Effector CD8-positive, alpha-beta T cell (primary cell): ENCODE data around the gene ENOX2.
"Not testable (repeated sequence)": the region's sequence is repeated elsewhere in the genome, so short reads cannot be mapped to it uniquely, and the experiment has no call there.

Experiments used
- DNase-seq: peaks from one replicate; lab custom pipeline; 2025; lab: John Stamatoyannopoulos, UW

The ENOX2 gene

DNA sequence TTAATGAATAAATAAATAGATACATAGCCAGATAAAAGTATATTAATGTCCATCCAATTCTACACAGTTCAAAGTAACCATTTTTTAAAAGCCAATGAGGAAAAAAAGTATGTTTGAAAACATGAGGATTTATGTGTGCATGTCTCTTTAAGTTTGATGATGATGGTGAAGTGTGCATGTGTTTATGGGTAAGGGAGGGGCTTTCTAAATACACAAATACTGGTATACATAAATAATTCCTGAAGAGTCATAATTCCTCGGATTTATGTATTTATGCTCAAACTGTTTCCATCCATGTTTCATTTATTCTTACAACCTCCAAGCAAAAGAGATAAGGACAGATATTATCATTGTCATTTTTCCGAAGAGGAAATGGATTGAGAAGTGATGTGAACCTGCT lies 75.4 kb downstream of the ENOX2 start:
- no peak for DNase-seq

DNA sequence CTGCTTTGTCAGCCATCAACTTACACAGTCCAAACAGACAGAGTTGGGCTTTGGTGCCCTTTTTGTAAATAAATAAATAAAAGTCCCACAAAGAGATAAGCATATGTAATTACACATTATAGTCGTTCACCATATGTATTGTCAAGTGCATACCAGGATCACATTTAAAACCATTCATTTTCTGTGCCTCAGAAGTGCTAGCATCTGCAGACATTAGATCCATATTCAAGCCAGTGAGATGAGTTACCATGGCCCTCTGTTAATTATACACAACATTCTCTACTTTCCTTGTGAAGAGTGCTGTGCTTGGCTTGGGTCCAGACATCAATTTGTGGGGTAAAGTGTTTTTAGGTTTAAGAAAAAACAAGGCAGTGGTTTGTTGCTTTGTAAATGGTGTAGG lies 76.8 kb downstream of the ENOX2 start:
- DNase-seq, result no peak

DNA sequence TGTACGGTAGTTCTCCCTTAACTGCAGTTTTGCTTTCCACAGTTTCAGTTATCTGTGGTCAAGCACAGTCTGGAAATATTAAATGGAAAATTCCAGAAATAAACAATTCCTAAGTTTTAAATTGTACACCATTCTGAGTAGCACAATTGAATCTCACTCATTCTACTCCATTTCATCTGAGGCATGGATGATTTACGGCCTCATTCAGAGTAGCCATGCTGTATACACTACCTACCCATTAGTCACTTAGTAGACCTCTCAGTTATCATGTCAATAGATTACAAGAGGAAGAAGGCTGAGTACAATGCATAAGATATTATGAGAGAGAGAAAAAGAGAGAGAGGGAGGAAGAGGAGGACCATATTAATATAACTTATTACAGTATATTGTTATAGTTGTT lies 77.5 kb downstream of the ENOX2 start:
- DNase-seq, result no peak

DNA sequence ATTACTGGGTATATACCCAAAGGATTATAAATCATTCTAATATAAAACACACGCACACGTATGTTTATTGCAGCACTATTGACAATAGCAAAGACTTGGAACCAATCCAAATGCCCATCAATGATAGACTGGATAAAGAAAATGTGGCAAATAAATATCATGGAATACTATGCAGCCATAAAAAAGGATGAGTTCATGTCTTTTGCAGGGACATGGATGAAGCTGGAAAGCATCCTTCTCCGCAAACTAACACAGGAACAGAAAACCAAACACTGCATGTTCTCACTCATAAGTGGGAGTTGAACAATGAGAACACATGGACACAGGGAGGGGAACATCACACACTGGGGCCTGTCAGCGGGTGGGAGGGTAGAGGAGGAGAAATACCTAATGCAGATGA lies 83.6 kb downstream of the ENOX2 start:
- DNase-seq, result not testable (repeated sequence)

DNA sequence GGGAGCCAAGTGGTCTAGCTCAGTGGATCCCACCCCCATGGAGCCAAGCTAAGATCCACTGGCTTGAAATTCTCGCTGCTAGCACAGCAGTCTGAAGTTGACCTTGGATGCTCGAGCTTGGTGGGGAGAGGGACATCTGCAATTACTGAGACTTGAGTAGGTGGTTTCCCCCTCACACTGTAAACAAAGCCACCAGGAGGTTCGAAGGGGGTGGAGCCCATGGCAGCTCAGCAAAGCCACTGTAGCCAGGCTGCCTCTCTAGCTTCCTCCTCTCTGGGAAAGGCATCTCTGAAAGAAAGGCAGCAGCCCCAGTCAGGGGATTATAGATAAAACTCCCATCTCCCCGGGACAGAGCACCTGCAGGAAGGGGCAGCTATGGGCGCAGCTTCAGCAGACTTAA lies 89.1 kb downstream of the ENOX2 start:
- not testable (repeated sequence) for DNase-seq

DNA sequence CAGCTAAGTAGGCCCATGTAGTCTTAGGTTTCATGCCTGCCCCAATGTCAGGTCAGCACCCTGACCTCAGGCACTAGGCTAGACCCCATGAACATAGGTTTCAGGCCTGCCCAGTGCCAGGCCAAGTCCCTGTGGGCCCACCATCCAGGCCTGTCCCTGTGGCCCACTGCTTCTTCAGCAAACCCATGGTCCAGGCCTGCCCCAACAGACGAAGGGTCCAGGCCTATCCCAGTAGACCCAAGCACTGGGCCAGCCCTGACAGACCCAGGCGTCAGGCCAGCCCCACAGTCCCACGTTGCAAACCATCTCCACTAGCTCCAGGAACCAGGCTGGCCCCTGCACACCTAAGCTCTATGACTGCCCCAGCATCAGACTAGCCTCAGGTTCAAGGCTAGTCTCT lies 92.4 kb downstream of the ENOX2 start:
- no peak for DNase-seq

DNA sequence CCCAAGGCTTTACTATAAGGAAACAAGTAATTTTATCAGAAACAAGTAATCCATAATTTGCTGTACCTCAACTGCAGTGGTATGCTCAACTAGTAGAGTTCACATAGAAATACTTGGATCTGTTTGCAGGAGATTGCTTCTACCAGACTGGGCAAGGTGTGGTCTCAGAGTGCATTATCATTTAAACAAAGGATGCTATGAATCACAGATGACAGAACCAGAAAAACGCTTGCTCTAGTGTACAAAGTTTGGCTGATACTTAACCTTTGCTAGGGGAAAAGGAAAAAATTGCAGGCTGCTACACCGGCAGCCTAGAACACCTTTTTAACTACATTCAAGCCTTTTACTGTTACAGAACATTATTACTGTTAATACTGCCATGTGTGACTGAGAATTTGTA lies 97.1 kb downstream of the ENOX2 start:
- DNase-seq, result no peak

DNA sequence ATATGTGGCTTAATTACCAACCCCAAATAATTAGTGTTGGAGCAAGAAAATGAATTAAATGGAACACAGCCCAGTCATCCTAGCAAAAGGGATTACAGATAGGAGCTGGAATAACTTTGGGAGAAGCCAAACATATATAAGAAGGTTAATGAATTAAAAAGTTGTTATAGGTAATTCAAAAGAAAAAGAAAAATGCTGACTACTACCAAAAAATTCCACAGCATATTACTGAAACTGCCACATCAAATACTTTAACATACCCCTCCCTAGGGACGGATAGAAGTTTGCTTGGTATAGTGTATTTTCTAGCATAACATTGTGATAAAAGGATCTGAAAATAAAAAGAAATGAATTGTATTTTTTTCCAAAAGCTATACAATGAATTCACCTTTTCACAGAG lies 99.5 kb downstream of the ENOX2 start:
- DNase-seq, result no peak

DNA sequence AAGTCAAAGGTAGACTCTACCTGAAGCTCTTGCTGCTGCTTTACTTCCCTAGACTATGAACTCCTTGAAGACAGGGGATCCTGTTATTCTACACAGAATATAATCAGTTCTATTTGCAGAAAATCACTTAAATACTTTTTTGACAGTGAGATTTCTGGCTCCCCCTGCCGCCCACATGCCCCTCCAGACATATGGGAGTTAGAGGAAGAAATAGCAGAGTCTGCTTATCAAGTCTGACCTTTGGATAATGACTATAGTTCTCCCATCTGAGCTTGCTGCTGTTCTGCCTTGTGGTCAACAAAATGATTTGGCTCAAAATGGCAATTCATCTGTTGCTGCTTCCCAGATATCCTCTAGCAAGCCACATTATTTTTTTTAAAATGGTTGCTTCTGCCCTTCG lies 101.1 kb downstream of the ENOX2 start:
- no peak for DNase-seq

DNA sequence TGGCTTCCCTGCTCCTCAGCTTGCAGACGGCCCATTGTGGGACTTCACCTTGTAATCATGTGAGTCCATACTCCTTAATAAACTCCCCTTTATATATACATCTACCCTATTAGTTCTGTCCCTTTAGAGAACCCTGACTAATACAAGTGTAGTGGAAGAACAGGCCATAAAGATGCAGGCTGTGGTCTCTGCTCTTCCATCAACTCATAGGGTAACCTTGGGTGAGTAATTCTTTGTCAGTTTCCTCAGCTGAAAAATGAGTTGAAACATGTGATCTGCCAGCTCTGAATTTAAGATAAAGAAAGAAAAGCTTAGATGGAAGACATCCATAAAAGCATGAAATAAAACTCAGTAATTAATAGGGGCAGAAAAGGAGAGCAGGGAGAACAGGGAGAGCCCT lies 103.6 kb downstream of the ENOX2 start:
- DNase-seq, result no peak

DNA sequence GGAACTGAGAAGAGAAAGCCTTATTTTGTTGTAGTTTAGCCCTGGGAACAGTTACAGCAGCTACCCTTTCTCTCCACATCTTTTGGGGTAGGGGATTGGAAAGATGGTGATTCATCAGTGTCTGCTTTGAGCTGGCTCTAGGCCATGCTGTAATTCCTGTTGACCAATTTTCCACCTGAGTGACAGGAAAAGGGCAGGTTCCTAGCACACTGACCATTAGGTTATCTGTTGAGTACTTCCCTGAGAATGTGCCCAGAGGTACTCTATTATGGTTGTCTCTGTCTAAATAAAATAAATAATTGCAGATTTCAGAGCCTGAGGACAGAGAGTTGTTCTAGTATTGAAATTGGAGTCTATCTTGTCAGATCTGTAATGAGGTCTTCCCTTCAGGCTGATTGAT lies 109.0 kb downstream of the ENOX2 start:
- no peak for DNase-seq

DNA sequence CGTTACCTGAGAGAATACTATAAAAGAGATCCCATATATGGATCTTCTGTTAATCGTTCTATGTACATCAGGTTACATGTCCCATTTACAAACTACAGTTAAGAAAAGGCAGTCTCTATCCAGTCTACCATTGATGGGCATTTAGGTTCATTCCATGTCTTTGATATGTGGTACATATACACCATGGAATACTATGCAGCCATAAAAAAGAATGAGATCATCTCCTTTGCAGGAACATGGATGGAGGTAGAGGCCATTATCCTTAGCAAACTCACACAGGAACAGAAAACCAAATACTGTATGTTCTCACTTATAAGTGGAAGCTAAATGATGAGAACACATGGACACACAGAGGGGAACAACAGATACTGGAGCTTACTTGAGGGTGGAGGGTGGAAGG lies 111.1 kb downstream of the ENOX2 start:
- DNase-seq, result not testable (repeated sequence)

DNA sequence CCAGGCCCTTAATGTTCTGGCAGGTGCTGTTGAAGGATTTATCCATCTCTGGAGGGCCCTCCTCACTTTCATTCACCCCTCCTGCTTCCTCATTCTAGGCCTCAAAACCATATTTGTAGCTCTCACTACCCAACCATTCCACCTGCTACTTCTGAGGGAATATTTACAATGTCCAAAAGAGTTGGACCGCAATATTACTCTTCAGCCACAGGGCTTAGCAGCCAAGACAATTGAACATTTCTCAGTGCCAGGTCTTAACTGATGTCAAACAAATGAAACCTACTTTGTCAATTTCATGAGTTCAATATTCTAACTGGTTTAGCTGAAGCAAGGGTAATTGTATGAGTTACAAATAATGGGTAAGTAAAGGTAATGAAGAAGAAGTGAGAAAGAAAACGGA lies 113.2 kb downstream of the ENOX2 start:
- no peak for DNase-seq

DNA sequence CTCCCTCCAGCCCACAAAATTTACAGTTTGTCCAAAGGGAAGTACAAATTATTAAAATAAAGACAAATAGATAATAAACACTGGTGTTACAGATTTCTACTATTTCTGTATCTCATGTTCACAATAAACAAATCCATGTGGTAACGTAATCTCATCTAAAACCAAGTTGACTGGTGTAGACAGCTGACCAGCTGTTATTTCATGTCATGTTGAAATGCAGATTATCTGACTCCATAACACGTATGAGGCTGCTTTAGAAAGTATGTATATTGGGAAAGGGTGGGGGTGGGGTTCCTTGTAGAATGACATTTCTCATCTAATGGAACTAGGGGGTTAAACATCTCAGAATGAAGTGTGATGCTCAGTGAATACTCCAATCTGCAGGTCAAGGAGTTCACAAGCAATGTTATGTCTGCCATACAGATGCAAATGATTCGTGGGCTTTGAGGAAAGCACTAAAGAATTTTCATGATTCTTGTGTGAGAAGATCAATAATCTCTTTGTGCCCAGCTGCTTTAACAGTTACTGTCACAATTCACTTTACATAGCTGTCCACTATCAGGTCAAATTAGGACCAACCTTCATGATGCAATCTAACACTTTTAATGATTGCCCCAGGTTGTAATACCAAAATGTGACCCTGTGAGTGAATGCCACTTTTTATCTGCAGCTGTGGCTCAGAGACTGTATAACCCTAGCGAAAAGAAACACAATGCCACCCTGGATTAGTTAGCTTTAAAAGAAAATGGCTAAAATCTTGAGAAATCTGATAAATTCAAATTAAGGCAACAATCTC lies 114.0 kb downstream of the ENOX2 start:
- DNase-seq, result no peak

DNA sequence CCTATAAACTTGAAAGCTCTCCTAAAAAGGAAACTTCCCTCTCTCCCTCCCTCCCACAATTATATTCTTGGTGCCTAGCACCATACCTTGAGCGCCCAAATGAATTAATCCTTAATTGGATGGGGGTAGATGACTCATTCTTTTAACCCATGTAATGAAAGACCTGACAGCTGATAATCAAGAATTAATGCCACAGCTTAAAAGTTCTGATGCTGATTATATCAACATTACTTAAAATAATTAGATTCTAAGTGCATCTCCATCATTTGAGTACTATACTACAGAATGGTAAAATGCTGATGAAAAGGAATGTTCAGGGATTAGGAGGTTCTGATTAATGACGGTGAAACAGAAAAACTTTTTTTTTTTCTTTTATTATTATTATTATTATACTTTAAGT lies 117.0 kb downstream of the ENOX2 start:
- no peak for DNase-seq

DNA sequence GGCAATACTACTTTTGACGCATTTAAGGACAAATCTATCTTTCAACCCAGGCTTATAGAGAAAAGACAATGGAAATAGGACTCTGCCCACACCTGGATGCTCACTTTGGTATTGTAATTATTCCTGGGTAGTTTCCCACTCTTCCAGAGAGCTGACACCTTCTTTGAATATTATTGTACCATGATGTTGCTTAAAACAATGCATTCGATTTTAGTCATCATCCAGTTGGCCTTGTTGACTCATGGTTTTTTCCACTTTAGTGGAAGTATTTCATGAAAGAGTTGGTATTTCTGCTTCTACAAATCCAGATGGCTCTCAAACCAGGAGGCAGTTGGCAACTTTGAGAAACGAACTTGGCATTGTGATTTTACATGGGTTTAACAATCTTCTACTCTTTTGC lies 124.2 kb downstream of the ENOX2 start:
- DNase-seq, result no peak

DNA sequence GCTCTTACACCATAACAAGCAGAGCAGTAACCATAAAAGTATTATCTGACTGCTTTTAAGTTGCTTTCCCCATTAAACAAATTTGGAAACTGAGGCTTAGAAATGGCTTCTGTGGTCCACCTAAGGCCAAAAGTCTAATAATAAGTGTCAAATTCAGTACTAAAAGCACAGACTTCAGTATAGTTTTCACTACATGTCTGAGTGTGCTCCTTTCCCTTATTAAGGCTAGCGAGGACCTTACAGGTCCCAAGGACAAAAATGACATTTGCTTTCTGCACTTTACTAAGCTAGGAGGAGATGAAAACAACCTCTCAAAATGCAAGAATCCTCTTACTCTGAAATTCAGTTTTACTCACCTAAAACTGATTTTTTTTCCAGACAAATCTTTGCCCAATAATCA lies 127.2 kb downstream of the ENOX2 start:
- DNase-seq, result no peak

DNA sequence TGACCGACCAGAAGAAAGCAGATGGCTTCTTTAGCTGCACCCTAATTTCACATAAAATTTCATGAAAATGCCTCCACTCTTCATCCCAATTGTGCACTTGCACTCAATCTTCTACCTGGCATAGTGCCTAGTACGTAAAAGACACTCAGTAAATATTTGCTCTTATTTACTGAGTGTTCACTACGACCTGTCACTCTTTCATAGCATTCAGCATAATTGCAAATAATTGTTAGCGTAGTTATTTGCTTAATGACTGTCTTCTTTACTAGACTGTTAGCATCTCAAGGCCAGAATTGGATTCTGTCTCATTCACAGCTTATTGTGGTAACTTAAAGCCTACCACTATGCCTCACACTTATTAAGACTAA lies 130.2 kb downstream of the ENOX2 start:
- DNase-seq, result no peak

DNA sequence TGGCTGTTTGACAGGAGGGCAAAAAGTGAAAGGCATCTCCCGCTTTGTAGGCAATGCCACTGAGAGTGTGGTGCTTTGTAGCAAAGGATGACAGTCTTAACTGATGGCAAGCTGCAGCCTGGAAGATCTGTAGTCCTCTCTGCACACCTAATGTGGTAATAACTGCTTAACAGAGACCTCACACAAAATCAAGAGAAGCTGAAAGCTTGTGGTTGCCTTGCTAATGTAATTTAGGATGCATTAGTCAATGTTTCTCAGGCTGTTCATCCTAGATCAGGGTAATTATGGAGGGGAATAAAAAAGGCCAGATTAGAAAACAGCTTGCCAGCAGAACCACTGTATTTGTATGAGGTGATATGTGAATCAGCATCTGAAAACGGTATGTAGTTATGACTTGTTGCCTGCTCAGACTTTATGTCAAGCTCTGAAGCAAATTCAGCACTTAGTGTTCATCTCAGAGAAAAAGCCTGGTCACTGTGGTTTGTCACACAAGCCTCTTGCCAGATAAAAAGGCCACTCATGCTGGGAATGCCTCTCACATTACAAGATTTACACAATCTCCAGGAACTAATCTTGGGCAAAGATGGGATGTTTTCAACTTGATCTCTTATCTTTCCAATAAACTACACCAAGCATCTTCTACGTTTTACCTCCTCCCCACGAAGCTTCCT lies 130.8 kb downstream of the ENOX2 start:
- DNase-seq, result no peak

DNA sequence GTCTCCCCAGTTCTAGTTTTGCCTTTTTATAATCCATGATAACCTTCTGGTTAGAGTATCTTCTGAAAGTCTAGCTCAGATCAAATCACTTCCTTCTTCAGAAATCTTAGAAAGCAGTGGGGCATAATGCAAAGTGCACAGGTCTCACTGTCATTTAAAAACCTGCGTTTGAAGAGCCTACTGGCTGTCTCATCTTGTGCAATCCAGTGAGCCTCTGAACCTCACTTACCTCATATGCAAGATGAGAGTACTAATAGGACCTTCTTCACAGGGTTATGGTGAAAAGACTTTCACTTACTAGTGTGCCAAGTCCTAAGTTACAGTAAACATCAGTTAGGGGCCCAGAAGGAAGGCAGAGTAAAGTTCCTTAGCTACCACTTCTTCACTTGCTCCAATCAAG lies 131.4 kb downstream of the ENOX2 start:
- no peak for DNase-seq

DNA sequence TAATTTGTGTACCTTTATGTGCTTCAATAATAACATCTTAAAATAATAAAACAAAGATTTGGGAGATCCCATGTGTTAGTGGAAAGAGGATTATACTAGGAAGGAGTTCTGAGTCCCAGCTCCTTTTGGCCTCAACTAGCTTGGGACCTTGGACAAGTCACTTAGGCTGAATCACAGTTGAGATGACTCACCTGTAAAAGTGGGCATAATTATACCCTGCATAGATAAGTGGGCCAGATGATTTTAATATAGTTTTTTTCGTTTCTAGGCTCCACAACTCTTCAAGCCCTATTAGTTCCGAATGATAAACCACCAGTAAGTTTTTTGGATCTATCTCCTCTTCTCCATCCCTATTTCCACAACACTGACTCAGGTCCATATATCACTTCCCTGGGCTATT lies 131.8 kb downstream of the ENOX2 start:
- no peak for DNase-seq

DNA sequence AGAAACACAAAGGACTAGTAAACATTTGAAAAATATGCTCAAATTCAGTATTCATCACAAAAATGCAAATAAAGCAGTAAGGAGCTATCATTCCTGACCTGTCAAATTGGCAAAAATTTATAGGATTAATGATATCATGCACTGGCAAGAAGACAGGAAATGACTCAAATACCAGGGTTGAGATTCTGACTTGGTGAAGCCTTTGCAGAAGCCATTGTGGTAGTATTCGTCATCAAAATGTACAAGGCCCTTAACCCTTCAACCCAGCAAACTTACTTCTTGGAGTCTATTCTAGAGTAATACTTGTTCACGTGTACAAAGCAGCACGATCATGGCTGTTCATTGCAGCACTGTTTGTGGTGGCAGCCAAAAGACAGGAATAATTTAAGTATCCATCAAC lies 132.4 kb downstream of the ENOX2 start:
- no peak for DNase-seq

DNA sequence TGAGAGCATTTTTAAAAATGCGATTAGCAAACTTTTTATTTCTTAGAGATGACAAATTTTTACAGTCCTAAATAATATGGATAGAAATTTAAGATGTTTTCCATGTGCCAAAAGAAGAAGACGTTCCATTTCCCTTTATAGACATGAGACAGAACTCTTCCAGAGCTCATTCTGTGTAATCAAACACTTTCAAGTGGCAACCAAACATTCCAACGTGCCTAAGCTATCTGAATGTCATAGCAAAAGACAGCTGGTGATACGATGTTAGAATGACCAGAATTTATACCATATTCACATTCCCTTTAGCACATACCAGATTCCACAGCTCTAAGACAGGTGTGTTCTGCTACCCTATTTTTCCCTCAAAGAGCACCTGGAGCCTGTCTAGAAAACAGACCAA lies 133.2 kb downstream of the ENOX2 start:
- no peak for DNase-seq

DNA sequence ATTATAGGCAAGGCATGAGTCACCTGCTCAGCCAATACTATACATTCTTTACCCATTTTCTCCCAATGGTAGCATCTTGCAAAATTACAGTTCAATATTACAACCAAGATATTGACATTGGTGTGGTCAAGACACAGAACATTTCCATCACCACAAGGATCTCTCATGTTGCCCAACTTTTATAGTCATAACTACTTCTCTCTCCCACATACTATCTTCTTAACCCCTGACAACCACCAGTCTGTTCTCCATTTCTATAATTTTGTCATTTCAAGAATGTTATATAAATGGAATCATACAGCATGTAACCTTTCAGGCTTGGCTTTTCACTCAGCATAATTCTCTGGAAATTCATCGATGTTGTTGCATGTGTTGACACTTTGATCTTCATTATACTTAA lies 144.9 kb downstream of the ENOX2 start:
- DNase-seq, result no peak
